DMS79 treated with DMSO at 0.1 percent for 48 hours (cell line): ENCODE measurements around the gene IP6K1.
"Not testable (repeated sequence)": the region's sequence is repeated elsewhere in the genome, so short reads cannot be mapped to it uniquely, and the experiment has no call there.

Experiments used
- DNase-seq: peaks from one replicate; lab custom pipeline; 2025; lab: John Stamatoyannopoulos, UW

Gene IP6K1

DNA sequence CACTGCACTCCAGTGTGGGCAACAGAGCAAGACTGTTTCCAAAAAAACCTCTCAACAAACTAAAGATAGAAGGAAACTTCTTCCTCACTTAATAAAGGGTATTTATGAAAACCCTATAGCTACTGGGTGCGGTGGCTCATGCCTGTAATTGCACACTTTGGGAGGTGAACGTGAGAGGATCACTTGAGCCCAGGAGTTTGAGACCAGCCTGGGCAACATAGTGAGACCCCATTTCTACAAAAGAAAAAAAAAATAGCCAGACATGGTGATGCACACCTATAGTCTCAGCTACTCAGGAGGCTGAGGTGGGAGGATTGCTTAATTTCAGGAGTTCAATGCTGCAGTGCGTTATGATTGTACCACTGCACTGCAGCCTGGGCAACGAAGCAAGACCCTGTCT is 22.4 kb downstream of the IP6K1 start:
- no peak for DNase-seq

DNA sequence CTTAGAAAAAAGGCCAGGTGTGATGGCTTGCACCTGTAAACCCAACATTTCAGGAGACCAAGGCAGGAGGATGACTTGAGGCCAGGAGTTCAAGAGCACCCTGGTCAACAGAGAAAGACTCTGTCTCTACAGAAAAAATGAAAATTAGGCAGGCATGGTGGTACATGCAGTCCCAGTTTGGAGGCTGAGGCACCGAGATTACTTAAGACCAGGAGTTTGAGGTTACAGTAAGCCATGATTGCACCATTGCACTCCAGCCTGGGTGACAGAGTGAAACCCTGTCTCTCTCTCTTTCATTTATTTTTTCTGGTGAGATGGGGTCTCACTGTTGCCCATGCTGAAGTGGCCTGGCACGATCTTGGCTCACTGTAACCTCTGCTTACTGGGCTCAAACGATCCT is 24.7 kb downstream of the IP6K1 start:
- DNase-seq: no peak

DNA sequence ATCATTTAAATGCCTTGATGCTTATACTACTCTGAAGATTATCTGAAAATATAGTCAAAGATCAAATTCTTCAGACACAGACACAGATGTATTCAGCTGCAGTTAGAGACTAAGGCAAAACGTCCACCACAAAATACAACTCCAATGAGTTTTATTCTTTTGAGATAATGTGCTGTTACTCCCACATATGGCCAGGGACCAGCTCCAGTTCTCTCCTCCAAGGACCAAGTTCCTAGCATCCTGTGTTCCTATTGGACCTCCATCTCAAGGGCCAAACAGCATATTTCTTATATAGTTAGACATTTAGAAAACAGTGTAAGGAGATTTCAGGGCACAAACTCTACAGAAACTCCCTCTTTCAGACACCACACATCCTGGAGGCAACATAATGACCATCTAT is 27.1 kb downstream of the IP6K1 start:
- DNase-seq: no peak

DNA sequence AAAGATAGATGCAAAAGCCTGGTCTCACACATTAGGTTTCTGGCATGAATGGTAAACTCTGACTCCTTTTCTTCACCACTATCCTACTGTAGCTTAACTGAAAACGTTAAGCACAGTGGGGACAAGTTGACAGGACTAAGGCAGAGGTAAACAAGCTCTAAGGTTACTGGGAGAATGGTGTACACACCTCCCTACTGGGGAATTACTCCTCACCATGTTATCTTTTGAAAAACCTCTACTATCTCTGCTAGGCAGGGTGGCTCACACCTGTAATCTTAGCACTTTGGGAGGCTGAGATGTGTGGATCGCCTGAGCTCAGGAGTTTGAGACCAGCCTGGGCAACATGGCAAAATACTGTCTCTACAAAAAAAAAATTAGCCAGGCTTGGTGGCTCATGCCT is 29.1 kb downstream of the IP6K1 start:
- DNase-seq: no peak

DNA sequence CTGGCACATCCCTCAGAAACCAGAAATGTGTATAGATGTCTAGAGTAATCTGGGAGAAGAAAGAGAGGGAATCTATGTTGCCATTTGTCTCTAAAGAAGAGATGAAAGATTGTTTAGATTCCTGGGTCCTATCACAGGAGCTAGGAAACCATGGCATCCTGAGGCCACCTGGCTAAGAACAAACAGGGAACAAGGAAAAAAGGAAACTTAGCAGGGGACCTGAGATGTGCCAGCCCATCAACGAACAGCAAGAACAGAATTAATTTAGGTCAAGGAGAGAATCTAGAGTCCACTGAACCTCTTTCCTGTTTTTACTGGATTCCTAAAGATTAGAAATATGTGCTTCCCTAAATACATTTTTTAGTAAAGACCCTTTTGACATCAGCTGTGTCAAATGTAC is 30.3 kb downstream of the IP6K1 start:
- no peak for DNase-seq

DNA sequence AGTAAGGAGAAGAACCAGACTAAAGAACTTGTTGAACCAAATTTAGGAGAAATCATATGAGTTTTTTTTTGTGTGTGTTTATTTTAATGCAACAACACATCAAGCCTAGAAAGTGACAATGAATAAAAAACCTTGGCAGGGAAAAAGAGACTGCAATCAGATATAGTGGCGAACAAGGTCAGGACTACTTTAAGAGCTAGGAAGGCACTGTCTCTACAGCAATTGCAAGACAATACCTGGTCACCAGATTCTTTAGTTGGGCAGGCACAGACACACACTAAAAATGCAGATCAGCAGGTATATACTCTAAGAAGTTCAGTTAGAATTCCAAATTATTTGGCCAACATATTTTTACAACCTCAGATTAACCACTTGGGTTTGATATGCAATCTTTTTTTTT is 31.8 kb downstream of the IP6K1 start:
- DNase-seq: no peak

DNA sequence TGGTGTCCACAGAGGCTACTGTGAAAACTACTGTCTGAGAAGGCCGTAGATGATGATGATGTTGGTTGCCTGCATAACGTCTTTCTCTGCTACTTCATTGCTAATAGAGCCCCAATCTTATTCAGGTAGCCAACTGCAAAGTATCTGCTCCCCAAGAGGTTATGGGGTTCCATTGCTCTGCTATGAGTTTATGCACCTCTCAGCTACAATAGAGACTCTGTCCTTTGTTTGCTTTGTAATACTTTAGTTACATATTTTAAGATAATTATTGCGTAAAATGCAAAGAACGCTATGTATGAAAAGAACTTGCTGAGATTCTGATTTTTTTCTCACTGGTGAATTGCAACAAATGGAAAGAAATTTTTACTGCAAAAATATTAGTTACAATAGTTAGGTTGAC is 34.8 kb downstream of the IP6K1 start:
- DNase-seq: no peak

DNA sequence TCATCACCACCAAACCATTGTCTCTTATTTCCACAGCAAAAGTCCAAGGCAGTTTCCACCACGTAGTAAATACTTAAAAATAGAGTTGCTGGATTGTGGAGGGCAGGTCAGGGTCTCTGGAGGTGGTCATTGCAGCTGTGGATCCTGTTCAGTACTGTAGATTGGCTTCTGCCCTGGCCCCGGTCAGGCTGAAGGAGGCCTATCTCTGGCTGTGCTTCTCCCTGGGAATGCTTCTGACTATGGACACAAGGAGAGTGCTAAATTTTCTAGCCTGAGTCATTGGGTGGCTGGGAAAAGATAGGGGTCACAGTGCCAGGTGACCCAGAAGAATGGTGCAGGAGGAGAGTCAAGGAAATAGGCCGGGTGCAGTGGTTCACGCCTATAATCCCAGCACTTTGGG is 36.3 kb downstream of the IP6K1 start:
- DNase-seq: no peak

DNA sequence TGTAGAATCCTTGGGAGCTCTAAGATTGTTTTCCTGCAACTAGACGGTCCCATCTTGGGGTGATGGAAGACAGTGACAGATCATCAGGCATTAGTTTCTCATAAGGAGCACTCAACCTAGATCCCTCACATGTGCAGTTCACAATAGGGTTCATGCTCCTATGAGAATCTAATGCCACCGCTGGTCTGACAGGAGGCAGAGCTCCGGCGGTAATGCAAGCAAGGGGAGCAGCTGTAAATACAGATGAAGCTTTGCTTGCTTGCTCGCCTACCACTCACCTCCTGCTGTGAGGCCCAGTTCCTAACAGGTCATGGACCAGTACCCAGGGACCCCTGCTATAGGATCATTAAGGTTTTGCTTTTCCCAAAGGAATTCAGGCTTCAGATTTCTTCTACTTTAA is 37.5 kb downstream of the IP6K1 start:
- not testable (repeated sequence) for DNase-seq

DNA sequence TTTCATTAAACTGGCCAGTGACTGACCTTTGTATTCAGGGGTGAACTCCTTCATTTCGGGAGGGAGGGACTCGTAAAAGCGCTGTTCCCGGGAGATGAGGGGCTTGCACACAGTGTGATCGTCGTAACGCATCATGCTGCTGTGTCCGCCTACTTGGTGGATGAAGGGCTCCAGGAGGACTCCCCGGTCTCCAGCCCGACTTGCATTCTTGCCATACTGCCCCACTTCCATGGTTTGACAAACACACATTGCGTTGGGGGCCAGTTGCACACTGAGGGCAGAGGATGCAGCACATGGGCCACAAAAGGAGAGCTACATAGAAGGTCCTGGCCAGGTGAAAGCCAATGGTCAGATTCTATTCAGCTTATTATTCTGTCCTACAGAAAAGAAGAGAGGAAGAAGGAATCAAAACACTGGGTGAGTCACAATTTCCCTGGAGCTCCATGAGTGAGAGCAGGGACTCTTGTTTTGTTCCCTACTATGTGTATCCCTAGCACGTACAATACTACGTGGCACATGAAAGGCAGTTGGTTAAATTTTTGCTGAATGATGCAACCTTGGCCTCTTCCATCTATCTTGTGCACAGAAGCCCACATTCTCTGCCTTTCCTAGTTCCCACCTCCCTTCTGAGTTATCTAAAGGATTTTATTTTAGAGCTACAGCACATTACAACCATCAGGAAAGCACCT is 38.4 kb downstream of the IP6K1 start:
- DNase-seq: no peak

DNA sequence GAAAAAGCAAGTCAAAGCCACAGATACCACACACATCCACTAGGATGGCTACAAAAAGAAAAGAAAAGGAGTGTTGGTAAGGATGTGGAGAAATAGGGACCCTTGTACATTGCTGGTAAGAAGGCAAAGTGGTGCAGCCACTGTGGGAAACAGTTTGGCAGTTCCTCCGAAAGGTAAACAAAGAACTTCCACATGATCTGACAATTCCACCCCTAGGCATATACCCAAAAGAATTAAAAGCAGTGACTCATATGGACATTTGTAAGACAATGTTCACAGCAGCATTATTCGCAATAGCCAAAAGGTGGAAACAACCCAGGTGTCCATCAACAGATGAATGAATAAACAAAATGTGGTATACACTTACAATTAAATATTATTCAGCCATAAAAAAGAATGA is 40.4 kb downstream of the IP6K1 start:
- no peak for DNase-seq

DNA sequence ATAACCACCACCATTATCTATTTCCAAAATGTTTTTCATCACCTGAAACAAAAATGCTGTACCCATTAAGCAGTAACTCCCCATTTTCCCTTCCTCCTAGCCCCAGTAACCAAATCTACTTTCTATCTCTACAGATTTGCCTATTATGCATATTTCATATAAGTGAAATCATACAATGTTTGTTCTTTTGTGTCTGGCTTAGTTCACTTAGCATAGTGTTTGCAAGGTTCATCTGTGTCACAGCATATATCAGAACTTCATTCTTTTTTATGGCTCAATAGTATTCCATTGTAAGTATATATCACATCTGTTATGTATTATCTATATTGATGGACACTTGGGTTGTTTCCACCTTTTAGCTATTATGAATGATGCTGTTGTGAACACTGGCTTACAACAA is 45.9 kb downstream of the IP6K1 start:
- DNase-seq: no peak

DNA sequence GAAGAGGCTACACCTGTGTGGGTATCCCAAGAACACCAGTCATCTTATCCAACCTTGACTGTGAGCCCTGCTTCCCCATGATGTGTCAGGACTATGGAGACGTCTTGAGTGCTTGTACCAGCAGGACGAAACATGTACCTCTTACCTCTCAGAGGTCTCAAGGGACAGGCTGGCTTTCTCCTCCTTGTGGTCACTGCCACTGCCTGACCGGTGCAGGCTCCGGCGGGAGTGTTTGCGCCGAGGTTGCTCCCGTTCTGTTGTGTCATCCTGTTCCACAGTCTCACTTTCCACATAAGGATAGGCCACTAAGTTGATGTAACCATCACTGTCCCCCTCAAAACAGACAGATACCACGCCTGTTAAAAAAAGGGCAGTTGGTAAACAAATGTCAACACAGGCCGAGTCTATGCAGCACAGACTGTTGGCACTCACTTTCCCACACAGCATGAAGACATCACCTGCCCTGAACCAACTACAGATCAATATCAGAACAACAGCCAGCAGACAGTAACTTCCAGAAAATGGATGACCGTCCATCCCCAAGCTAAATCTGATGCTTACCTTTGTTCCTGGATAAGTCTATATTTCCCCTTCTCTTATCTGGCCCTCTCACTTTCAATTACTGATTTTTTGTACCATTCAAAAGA is 48.2 kb downstream of the IP6K1 start:
- no peak for DNase-seq

DNA sequence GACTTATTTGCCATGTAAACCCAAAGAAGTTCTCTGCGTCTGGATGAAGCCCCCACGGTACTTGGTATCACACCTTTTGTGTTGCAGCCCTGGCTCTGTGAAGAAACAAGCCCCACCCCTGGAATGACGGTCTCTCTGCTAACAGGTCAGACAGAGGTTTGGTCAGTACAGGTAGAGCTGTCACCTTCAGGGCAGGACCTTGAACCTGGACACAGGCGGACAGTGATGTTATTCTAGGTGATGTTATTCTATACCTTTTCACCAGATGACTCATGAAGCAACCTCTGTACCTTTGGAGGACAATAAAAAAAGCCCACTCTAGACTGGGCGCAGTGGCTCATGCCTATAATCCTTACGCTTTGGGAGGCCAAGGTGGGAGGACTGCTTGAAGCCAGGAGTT is 51.6 kb downstream of the IP6K1 start:
- no peak for DNase-seq

DNA sequence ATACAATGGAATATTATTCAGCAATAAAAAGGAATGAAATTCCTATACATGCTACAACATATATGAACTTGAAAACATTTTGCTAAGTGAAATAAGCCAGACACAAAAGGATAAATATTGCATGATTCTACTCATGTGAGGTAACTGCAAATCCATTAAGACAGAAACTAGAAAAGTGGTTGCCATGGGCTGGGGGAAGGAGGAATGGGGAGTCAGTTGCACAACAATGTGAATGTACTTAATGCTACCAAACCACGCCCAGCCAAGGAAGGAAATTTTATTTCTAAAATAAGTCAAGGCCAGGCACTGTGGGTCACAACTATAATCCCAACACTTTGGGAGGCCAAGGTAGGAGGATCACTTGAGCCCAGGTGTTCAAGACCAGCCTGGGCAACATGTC is 52.8 kb downstream of the IP6K1 start:
- DNase-seq: no peak

DNA sequence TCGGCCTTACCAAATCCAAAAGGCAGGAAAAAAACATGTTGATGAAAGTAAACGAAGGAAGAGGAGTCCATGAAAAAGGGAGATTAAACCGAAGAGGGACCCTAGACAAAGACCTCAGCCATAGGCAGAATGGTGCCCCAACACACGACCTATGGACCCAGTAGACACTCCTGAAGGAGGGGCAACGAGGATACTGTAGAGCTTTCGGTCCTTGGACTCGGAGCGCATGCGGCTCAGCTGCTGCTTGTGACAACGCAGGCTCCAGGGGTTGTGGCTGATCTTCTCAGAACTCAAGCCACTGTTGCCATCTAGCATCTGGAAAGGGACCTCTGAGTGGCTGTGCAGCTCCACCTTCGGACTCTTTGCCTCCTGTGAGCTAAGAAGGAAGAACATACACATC is 53.7 kb downstream of the IP6K1 start:
- DNase-seq: no peak

DNA sequence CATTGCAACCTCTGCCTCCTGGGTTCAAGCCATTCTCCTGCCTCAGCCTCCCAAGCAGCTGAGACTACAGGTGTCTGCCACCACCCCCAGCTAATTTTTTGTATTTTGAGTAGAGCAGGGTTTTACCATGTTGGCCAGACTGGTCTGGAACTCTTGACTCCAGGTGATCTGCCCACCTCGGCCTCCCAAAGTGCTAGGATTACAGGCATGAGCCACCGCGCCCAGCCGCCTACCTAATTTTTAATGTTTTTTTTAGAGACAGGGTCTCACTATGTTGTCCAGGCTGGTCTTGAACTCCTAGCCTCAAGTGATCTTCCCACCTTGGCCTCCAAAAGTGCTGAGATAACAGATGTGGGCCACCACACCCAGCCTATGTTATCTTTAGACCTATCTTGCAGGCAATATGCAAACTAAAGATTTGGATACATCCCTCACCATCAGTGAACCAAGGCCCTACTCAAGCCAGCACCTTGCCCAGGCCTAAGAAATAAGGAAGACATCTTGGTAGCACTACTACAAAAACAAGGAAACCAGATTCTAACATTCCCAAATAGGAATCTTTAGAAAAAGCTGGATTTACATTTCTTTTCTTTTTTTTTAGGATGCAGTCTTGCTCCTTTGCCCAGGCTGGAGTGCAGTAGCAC is 56.3 kb downstream of the IP6K1 start:
- no peak for DNase-seq

DNA sequence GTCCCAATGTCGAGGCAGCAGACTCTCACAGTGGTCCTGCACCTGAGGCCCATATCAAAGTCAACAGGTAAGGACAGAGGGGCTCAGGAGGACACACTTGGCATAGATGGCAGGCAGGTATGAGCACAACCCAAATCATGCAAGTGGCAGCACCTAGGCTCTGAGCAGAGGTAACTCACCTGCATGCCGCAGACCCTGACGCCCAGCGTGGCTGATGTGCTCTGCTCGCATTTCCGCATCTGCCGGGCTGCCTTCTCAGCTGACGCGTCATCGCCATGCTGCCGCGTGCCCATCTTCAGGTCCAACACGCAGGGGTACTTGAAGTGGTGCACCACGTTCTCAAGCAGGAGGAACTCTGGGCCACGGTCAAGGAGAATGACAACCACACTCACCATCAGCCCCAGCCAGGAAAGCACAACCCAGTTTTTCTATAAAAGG is 58.4 kb downstream of the IP6K1 start:
- no peak for DNase-seq

DNA sequence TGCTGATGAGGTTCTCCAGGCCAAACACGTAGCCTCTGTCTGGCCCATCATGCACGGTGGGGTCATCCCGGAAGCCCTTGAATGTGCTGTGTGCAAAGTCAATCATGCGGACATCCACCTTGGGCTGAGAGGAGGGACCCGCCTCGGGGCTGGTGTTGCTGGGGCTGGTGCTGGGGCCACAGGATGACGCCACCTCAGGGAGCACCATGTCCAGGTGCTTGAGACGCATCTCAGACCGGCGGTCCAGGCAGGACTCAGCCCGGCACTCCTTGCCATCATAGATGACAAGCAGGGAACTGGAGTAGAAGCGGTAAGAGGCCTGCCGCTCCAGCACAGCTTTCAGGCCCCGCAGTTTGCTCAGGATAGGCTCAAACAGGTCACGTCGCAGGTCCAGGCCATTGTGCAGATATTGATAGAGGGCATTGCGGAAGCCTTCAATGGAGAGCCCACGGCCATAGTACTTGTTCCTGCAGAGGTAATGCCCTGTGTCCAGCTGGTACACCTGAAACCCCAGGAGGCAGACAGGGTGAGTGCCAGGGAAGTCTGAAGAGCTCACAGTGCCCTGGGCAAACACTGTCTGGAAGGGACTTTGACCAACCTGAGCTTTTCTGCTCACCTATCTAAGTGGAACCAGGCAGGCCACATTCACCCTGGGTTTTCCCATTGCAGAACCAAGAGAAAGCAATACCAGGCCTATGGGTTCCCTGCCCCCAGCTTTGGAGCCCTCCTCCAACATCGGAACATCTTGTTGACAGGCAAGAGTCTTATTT is 59.0 kb downstream of the IP6K1 start:
- no peak for DNase-seq

DNA sequence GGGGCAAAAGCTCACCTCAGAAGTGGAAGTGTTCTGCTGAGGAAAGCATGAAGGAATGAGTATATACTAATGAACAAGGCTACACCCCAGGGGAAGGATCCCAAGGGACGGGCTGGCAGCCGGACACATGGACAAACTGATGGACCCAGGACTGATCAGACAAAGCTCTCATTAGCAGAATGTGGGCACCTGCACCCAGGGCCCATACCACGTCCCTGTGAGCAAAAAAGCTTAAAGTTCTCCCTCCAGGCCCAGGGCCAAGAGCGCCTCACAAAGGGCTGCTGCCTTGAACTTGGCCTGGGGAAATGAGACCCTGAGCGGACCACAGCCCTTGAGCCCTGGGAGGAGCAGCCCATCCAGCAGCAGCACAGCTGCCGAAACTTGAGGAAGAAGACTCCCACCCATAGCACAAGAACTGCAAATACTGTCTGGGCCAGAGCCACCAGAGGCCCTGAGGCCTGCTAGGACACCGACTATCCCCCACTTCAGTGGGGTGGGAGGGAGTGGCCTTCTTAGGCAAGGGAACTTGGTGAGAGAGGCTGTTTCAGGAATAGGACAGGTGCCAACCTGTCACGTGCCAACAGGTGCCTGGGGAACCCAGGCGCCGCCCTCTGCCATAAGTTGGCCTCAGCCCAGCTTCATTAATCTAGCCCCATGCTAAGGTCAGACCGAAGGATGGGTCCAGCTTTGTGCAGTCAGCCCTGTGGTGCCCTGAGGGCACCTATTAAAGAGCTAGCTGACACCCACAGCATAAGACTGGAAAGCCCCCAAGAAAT is 60.2 kb downstream of the IP6K1 start:
- no peak for DNase-seq

DNA sequence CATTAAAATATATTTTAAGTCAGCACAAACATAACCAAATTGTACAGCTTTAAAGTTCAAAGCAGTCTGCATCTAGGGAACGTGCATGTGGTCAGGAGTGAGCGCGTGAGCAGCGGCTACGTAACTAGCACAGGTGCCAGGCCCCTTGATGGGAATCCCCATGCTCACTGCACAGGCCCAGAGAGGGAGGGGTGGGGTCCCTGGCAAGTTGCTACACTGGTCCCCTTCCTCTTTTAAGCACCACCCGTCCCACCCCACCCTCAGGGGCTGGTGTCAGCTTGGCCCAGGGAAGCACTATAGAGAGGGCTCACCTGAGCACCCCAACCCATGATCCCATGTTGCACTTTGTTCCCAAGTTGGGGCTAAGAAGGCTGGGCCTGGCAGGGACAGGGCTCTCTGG is 61.8 kb downstream of the IP6K1 start:
- no peak for DNase-seq
